Measurements from ENCODE around the gene DLX1.
"Not testable (repeated sequence)": the region's sequence is repeated elsewhere in the genome, so short reads cannot be mapped to it uniquely, and the experiment has no call there.

The DLX1 gene

GRCh38 chr2:172116107-172116506 is 30.8 kb downstream of the DLX1 start:
- Mint-ChIP-seq H3K4me1 (no peaks in the 10 kb centered on the region), H3K36me3 (no peaks in the 10 kb centered on the region), H3K9me3 (no peaks in the 10 kb centered on the region), H3K27me3 (peaks cover 26 to 48% of the 10 kb centered on the region in 2 donors), H3K27ac (no peak overlapping the region), H3K4me3 (no peak overlapping the region)
- ATAC-seq (replicated peaks), result no peak
- no peak for DNase-seq

- ATAC-seq (replicated peaks), result no peak
- H3K27ac Mint-ChIP-seq, result no peak overlapping the region
- no peak overlapping the region for H3K4me3 Mint-ChIP-seq
- no peaks in the 10 kb centered on the region for H3K9me3 Mint-ChIP-seq
- no peaks in the 10 kb centered on the region for H3K4me1 Mint-ChIP-seq
- no peaks in the 10 kb centered on the region for H3K36me3 Mint-ChIP-seq
- no peak for DNase-seq
- H3K27me3 Mint-ChIP-seq, result peaks cover 20 to 30% of the 10 kb centered on the region in 2 donors
Observed at GRCh38 chr2:172119089-172119488, 33.8 kb downstream of the DLX1 start.

- Mint-ChIP-seq H3K4me3 (no peak overlapping the region), H3K27ac (no peak overlapping the region), H3K27me3 (peaks cover 12 to 26% of the 10 kb centered on the region in 2 donors), H3K4me1 (no peaks in the 10 kb centered on the region), H3K36me3 (no peaks in the 10 kb centered on the region), H3K9me3 (no peaks in the 10 kb centered on the region)
- DNase-seq, result no peak
- ATAC-seq (replicated peaks), result no peak
Observed at GRCh38 chr2:172120118-172120517, 34.8 kb downstream of the DLX1 start.

GRCh38 chr2:172128484-172128883 is 43.2 kb downstream of the DLX1 start:
- DNase-seq, result no peak
- H3K4me3 Mint-ChIP-seq, result no peak overlapping the region
- H3K27ac Mint-ChIP-seq, result no peak overlapping the region
- ATAC-seq (replicated peaks), result no peak
- H3K9me3 Mint-ChIP-seq, result peaks cover 3 to 5% of the 10 kb centered on the region in 2 donors
- H3K27me3 Mint-ChIP-seq, result peaks cover 6 to 22% of the 10 kb centered on the region in 2 donors
- no peaks in the 10 kb centered on the region for H3K4me1 Mint-ChIP-seq
- peaks cover 2 to 4% of the 10 kb centered on the region in 2 donors for H3K36me3 Mint-ChIP-seq

- peaks cover 3 to 5% of the 10 kb centered on the region in 2 donors for H3K9me3 Mint-ChIP-seq
- H3K4me1 Mint-ChIP-seq, result no peaks in the 10 kb centered on the region
- H3K36me3 Mint-ChIP-seq, result peaks cover 2 to 4% of the 10 kb centered on the region in 2 donors
- H3K27me3 Mint-ChIP-seq, result peaks cover 8 to 20% of the 10 kb centered on the region in 2 donors
- no peak for ATAC-seq (replicated peaks)
- H3K27ac Mint-ChIP-seq, result no peak overlapping the region
- no peak for DNase-seq
- H3K4me3 Mint-ChIP-seq, result no peak overlapping the region
Observed at GRCh38 chr2:172129404-172129803, 44.1 kb downstream of the DLX1 start.

GRCh38 chr2:172131713-172132555 is 46.6 kb downstream of the DLX1 start:
- no peak for ATAC-seq (replicated peaks)
- DNase-seq, result no peak
- H3K27ac Mint-ChIP-seq, result no peak overlapping the region
- peaks cover 2 to 4% of the 10 kb centered on the region in 2 donors for H3K36me3 Mint-ChIP-seq
- H3K27me3 Mint-ChIP-seq, result peaks cover 13 to 16% of the 10 kb centered on the region in 2 donors
- no peaks in the 10 kb centered on the region for H3K4me1 Mint-ChIP-seq
- peaks cover 3 to 5% of the 10 kb centered on the region in 2 donors for H3K9me3 Mint-ChIP-seq
- no peak overlapping the region for H3K4me3 Mint-ChIP-seq

- Mint-ChIP-seq H3K9me3 (peaks cover 5 to 7% of the 10 kb centered on the region in 2 donors), H3K4me1 (no peaks in the 10 kb centered on the region), H3K36me3 (peaks cover 2 to 4% of the 10 kb centered on the region in 2 donors), H3K27me3 (peaks cover 13 to 15% of the 10 kb centered on the region in 2 donors), H3K27ac (no peak overlapping the region), H3K4me3 (no peak overlapping the region)
- DNase-seq, result no peak
- no peak for ATAC-seq (replicated peaks)
Observed at GRCh38 chr2:172134270-172134669, 49.0 kb downstream of the DLX1 start.

- Mint-ChIP-seq H3K27ac (no peak overlapping the region), H3K36me3 (no peaks in the 10 kb centered on the region), H3K4me3 (no peak overlapping the region), H3K9me3 (peaks cover 0 to 4% of the 10 kb centered on the region in 2 donors), H3K4me1 (no peaks in the 10 kb centered on the region), H3K27me3 (peaks cover 8 to 9% of the 10 kb centered on the region in 2 donors)
- no peak for DNase-seq
- no peak for ATAC-seq (replicated peaks)
Observed at GRCh38 chr2:172135446-172135845, 50.1 kb downstream of the DLX1 start.

- H3K36me3 Mint-ChIP-seq, result no peaks in the 10 kb centered on the region
- no peaks in the 10 kb centered on the region for H3K4me1 Mint-ChIP-seq
- DNase-seq (no peak), ATAC-seq (replicated peaks) (no peak)
- H3K9me3 Mint-ChIP-seq, result peaks cover 0 to 4% of the 10 kb centered on the region in 2 donors
- peaks cover 2 to 9% of the 10 kb centered on the region in 2 donors for H3K27me3 Mint-ChIP-seq
- no peak overlapping the region for H3K4me3 Mint-ChIP-seq
- H3K27ac Mint-ChIP-seq, result no peak overlapping the region
Observed at GRCh38 chr2:172137109-172137508, 51.8 kb downstream of the DLX1 start.

GRCh38 chr2:172137943-172138342 is 52.6 kb downstream of the DLX1 start:
- ATAC-seq (replicated peaks), result no peak
- Mint-ChIP-seq H3K4me1 (no peaks in the 10 kb centered on the region), H3K27ac (no peak overlapping the region), H3K9me3 (peaks cover 0 to 4% of the 10 kb centered on the region in 2 donors), H3K27me3 (peaks cover 0 to 9% of the 10 kb centered on the region in 2 donors), H3K36me3 (no peaks in the 10 kb centered on the region), H3K4me3 (no peak overlapping the region)
- no peak for DNase-seq

GRCh38 chr2:172138727-172139126 is 53.4 kb downstream of the DLX1 start:
- H3K4me1 Mint-ChIP-seq, H3K27ac Mint-ChIP-seq, DNase-seq: not testable (repeated sequence)

More at GRCh38 chr2:172138727-172139126, 53.4 kb downstream of the DLX1 start:
- H3K36me3 Mint-ChIP-seq; ATAC-seq (replicated peaks); H3K4me3 Mint-ChIP-seq; H3K27me3 Mint-ChIP-seq; H3K9me3 Mint-ChIP-seq: not testable (repeated sequence)

All from stimulated activated naive B cell treated with anti-CD40 and anti-IgM and Interleukin-4, amounts not matched to agents 10 μg/mL and 1 μg/mL and 100 μg/mL, for 72 hours (primary cell).